ENCODE measurements around the gene RBM47. TPM values are rescaled to one million over a fixed set of nuclear protein-coding genes. Genes with fewer than 3 reads are reported as not detected.
A peak's percentile ranks its signal among the peaks of the same experiment; 100 is the strongest.

The RBM47 gene
- total RNA-seq, 3 donors from 2014 or later: 66.6 to 151 (median 89.5) TPM

GRCh38 chr4:40575846-40576245, 53.8 kb downstream of the RBM47 start:
- Histone ChIP-seq H3K27ac (peak overlapping the region; percentile 66 to 85), H3K36me3 (no peaks in the 10 kb centered on the region), H3K27me3 (no peaks in the 10 kb centered on the region), H3K9me3 (no peaks in the 10 kb centered on the region), H3K4me3 (no peak overlapping the region), H3K4me1 (peaks cover 0 to 17% of the 10 kb centered on the region in 2 donors)
- TF ChIP-seq POLR2AphosphoS5 (IDR thresholded peaks at IDR 0.05) (no peak), CTCF (IDR thresholded peaks at IDR 0.05) (no peak), POLR2A (IDR thresholded peaks at IDR 0.05) (no peak)
- intact Hi-C loops (cut with DNase I; ENCODE audit: low total_unique reads): no loop called here
- DNase-seq (ENCODE audit: low spot score in 2 of 2): no peak

GRCh38 chr4:40573593-40574311, 55.9 kb downstream of the RBM47 start:
- H3K36me3 ChIP-seq: no peaks in the 10 kb centered on the region
- no peak overlapping the region for H3K4me3 ChIP-seq
- no peaks in the 10 kb centered on the region for H3K9me3 ChIP-seq
- DNase-seq (ENCODE audit: low spot score in 2 of 2): no peak
- H3K27me3 ChIP-seq: no peaks in the 10 kb centered on the region
- H3K27ac ChIP-seq: peak overlapping the region; percentile 33 to 40
- peaks cover 0 to 17% of the 10 kb centered on the region in 2 donors for H3K4me1 ChIP-seq
- intact Hi-C loops (cut with DNase I; ENCODE audit: low total_unique reads): no loop called here
- TF ChIP-seq POLR2A (IDR thresholded peaks at IDR 0.05) (no peak), CTCF (IDR thresholded peaks at IDR 0.05) (no peak), POLR2AphosphoS5 (IDR thresholded peaks at IDR 0.05) (no peak)

- no peaks in the 10 kb centered on the region for H3K36me3 ChIP-seq
- DNase-seq (ENCODE audit: low spot score in 2 of 2): no peak
- H3K27ac ChIP-seq: no peak overlapping the region
- no peak overlapping the region for H3K4me3 ChIP-seq
- TF ChIP-seq POLR2AphosphoS5 (IDR thresholded peaks at IDR 0.05) (no peak), POLR2A (IDR thresholded peaks at IDR 0.05) (no peak), CTCF (IDR thresholded peaks at IDR 0.05) (no peak)
- intact Hi-C loops (cut with DNase I; ENCODE audit: low total_unique reads): no loop called here
- H3K27me3 ChIP-seq: no peaks in the 10 kb centered on the region
- H3K9me3 ChIP-seq: no peaks in the 10 kb centered on the region
- H3K4me1 ChIP-seq: peaks cover 0 to 16% of the 10 kb centered on the region in 2 donors
These were observed 56.9 kb downstream of the RBM47 start for GRCh38 chr4:40572692-40573310.

GRCh38 chr4:40571208-40571607, 58.5 kb downstream of the RBM47 start:
- intact Hi-C loops (cut with DNase I; ENCODE audit: low total_unique reads): no loop called here

More at GRCh38 chr4:40571208-40571607, 58.5 kb downstream of the RBM47 start:
- H3K27me3 ChIP-seq: no peaks in the 10 kb centered on the region
- no peak for DNase-seq (ENCODE audit: low spot score in 2 of 2)
- TF ChIP-seq POLR2A (IDR thresholded peaks at IDR 0.05) (no peak), POLR2AphosphoS5 (IDR thresholded peaks at IDR 0.05) (no peak), CTCF (IDR thresholded peaks at IDR 0.05) (no peak)
- H3K27ac ChIP-seq: no peak overlapping the region
- H3K4me3 ChIP-seq: no peak overlapping the region
- no peaks in the 10 kb centered on the region for H3K9me3 ChIP-seq
- no peaks in the 10 kb centered on the region for H3K36me3 ChIP-seq
- peaks cover 0 to under 1% of the 10 kb centered on the region in 2 donors for H3K4me1 ChIP-seq
